Lung (tissue), 12 donors: ENCODE data around the gene GPATCH2. TPM values are rescaled to one million over a fixed set of nuclear protein-coding genes. Genes with fewer than 3 reads are reported as not detected.

Experiments
- ATAC-seq: fragments of 200-7000 bp; cut with Tn5 transposase; one replicate; pipeline ENCODE4 v1.9.1; 2020; ENCODE audit warnings: moderate number of reproducible peaks; ENCODE audit not compliant: insufficient read depth, low FRiP score
- DNase-seq, 3 donors: peaks; one replicate each; pipeline ENCODE4 v3.0.0-alpha.2; 2013 to 2017
- H3K27ac ChIP-seq, 2 donors: one replicate each; pipeline ENCODE4 v1.5.1; 2013; ENCODE audit warnings: mild to moderate bottlenecking in 2 of 2, moderate library complexity in 2 of 2, control low read depth in 1 of 2, inconsistent platforms in 1 of 2, low read depth in 1 of 2, low read length in 1 of 2
- H3K27me3 ChIP-seq, 3 donors: one replicate each; pipeline ENCODE4 v1.5.1; 2013; ENCODE audit warnings: low read length in 2 of 3; ENCODE audit not compliant: control insufficient read depth in 3 of 3, insufficient read depth in 3 of 3
- H3K36me3 ChIP-seq, 4 donors: one replicate each; pipeline ENCODE4 v1.5.1; 2013; ENCODE audit warnings: low read length in 4 of 4, mild to moderate bottlenecking in 1 of 4, moderate library complexity in 1 of 4; ENCODE audit not compliant: control insufficient read depth in 4 of 4, insufficient read depth in 4 of 4
- H3K4me1 ChIP-seq, 5 donors: one replicate each; pipeline ENCODE4 v1.5.1; 2013; ENCODE audit warnings: low read length in 5 of 5, mild to moderate bottlenecking in 2 of 5, moderate library complexity in 1 of 5; ENCODE audit not compliant: control insufficient read depth in 5 of 5, insufficient read depth in 5 of 5
- H3K4me3 ChIP-seq: one replicate; pipeline ENCODE4 v1.5.1; 2013; ENCODE audit warnings: mild to moderate bottlenecking, control low read depth, moderate library complexity
- H3K9ac ChIP-seq, 2 donors: one replicate each; pipeline ENCODE4 v1.5.1; 2013; ENCODE audit warnings: low read length in 2 of 2, control low read depth in 1 of 2; ENCODE audit not compliant: insufficient read depth in 1 of 2
- H3K9me3 ChIP-seq, 4 donors: one replicate each; pipeline ENCODE4 v1.5.1; 2013; ENCODE audit warnings: low read length in 3 of 4, mild to moderate bottlenecking in 1 of 4, moderate library complexity in 1 of 4; ENCODE audit not compliant: control insufficient read depth in 4 of 4, insufficient read depth in 3 of 4
- CTCF ChIP-seq: IDR thresholded peaks from 2 replicates; pipeline ENCODE4 v1.5.1; 2012; ENCODE audit warnings: mild to moderate bottlenecking; ENCODE audit errors: control extremely low read depth, extremely low read depth
- WGBS, 2 donors: extraction: QIAGEN DNeasy Blood & Tissue Kit; methylation state at CpG; one replicate each; pipeline ENCODE4 v1.1.7; 2013; 5-methylcytosine and 5-hydroxymethylcytosine counted together
- polyA plus RNA-seq, 2 donors: library from polyadenylated mRNA; stranded (reverse); fragments of 200-250 nt; gene quantifications; one replicate each; pipeline ENCODE4 v1.2.1, GENCODE V29; 2013
- total RNA-seq, 2 donors: library from RNA; depleted of rRNA in 1 of 2; stranded (reverse); fragments of >200 nt in 1 of 2; gene quantifications; one replicate each; pipeline ENCODE4 v1.2.1, GENCODE V29; 2014 to 2021
- donor health status: control.
- donor health status: control.
- donor health status: Bipolar disorder and iron deficiency.
- donor health status: healthy.
- donor health status: DM: yes; HTN: yes; CAD: no.

GPATCH2 gene
- total and polyA plus RNA-seq, 4 donors: 3.2 to 31.0 (median 8.3) TPM

GRCh38 chr1:217493290-217493689 lies 137.6 kb downstream of the GPATCH2 start:
- ATAC-seq (no peak), DNase-seq (no peak)
- Histone ChIP-seq H3K9ac (no peak overlapping the region), H3K9me3 (no peaks in the 10 kb centered on the region), H3K27ac (no peak overlapping the region), H3K36me3 (peaks cover 0 to 5% (median under 1%) of the 10 kb centered on the region in 4 donors), H3K27me3 (no peaks in the 10 kb centered on the region), H3K4me1 (no peaks in the 10 kb centered on the region), H3K4me3 (no peak overlapping the region)
- TF ChIP-seq CTCF: no peak
- WGBS, 2 donors: 91 to 96% methylated on average over 1 of the region's 1 CpG

GRCh38 chr1:217484871-217485270 lies 146.0 kb downstream of the GPATCH2 start:
- Histone ChIP-seq H3K4me1 (no peaks in the 10 kb centered on the region), H3K27me3 (no peaks in the 10 kb centered on the region), H3K27ac (no peak overlapping the region), H3K36me3 (peaks cover 0 to 3% (median 0%) of the 10 kb centered on the region in 4 donors), H3K9me3 (peaks cover 0 to 1% (median 0%) of the 10 kb centered on the region in 4 donors), H3K9ac (no peak overlapping the region), H3K4me3 (no peak overlapping the region)
- no peak for TF ChIP-seq CTCF
- ATAC-seq (no peak), DNase-seq (no peak)

GRCh38 chr1:217482356-217483102 lies 148.4 kb downstream of the GPATCH2 start:
- Histone ChIP-seq H3K27me3 (no peaks in the 10 kb centered on the region), H3K36me3 (peaks cover 0 to 4% (median 0%) of the 10 kb centered on the region in 4 donors), H3K27ac (no peak overlapping the region), H3K4me1 (no peaks in the 10 kb centered on the region), H3K9me3 (peaks cover 0 to 3% (median 0%) of the 10 kb centered on the region in 4 donors), H3K4me3 (no peak overlapping the region), H3K9ac (no peak overlapping the region)
- 73 to 74% methylated on average over 3 of the region's 3 CpGs for WGBS, 2 donors
- ATAC-seq (peak; percentile 62), DNase-seq (no peak)
- no peak for TF ChIP-seq CTCF

- ATAC-seq (no peak), DNase-seq (no peak)
- Histone ChIP-seq H3K27ac (no peak overlapping the region), H3K27me3 (no peaks in the 10 kb centered on the region), H3K36me3 (peaks cover 0 to 3% (median 0%) of the 10 kb centered on the region in 4 donors), H3K4me3 (no peak overlapping the region), H3K4me1 (no peaks in the 10 kb centered on the region), H3K9me3 (peaks cover 0 to 3% (median 0%) of the 10 kb centered on the region in 4 donors), H3K9ac (no peak overlapping the region)
- TF ChIP-seq CTCF: no peak
These were observed 152.4 kb downstream of the GPATCH2 start for GRCh38 chr1:217478450-217478849.
